H9 (cell line): ENCODE measurements around the gene SRBD1. TPM values are rescaled to one million over a fixed set of nuclear protein-coding genes. Genes with fewer than 3 reads are reported as not detected.

ENCODE experiments used
- DNase-seq: peaks from one replicate; pipeline ENCODE4 v3.0.0-alpha.2; 2017
- H2AFZ ChIP-seq: one replicate; pipeline ENCODE4 v1.6.1; 2013; ENCODE audit warnings: mild to moderate bottlenecking, low read length, control low read depth, moderate library complexity
- H2AK5ac ChIP-seq: 2 replicates; pipeline ENCODE4 v1.6.1; 2013; ENCODE audit warnings: low read length, control low read depth, mixed read lengths; ENCODE audit not compliant: insufficient read length
- H2BK120ac ChIP-seq: one replicate; pipeline ENCODE4 v1.6.1; 2013; ENCODE audit warnings: low read depth, mild to moderate bottlenecking, low read length, control low read depth, inconsistent platforms; ENCODE audit not compliant: poor library complexity, severe bottlenecking
- H2BK12ac ChIP-seq: 2 replicates; pipeline ENCODE4 v1.6.1; 2013; ENCODE audit warnings: low read length, control low read depth, mixed read lengths, low read depth; ENCODE audit not compliant: insufficient read length
- H2BK15ac ChIP-seq: 2 replicates; pipeline ENCODE4 v1.6.1; 2013; ENCODE audit warnings: low read depth, low read length, control low read depth
- H2BK20ac ChIP-seq: one replicate; pipeline ENCODE4 v1.6.1; 2013; ENCODE audit warnings: low read depth, mild to moderate bottlenecking, low read length, control low read depth, inconsistent platforms; ENCODE audit not compliant: poor library complexity, severe bottlenecking
- H2BK5ac ChIP-seq: 2 replicates; pipeline ENCODE4 v1.6.1; 2013; ENCODE audit warnings: low read length, control low read depth, mixed read lengths; ENCODE audit not compliant: insufficient read length
- H3K14ac ChIP-seq: 2 replicates; pipeline ENCODE4 v1.6.1; 2013; ENCODE audit warnings: low read length, control low read depth; ENCODE audit not compliant: insufficient read depth
- H3K18ac ChIP-seq: 2 replicates; pipeline ENCODE4 v1.6.1; 2013; ENCODE audit warnings: low read depth, mild to moderate bottlenecking, mixed read lengths, low read length, control low read depth; ENCODE audit not compliant: insufficient read length
- H3K23ac ChIP-seq: 2 replicates; pipeline ENCODE4 v1.6.1; 2013; ENCODE audit warnings: low read length, control low read depth, mixed read lengths, low read depth; ENCODE audit not compliant: insufficient read length
- H3K23me2 ChIP-seq: 2 replicates; pipeline ENCODE4 v1.6.1; 2013; ENCODE audit warnings: low read depth, mild to moderate bottlenecking, mixed read lengths, low read length, control low read depth; ENCODE audit not compliant: insufficient read length, poor library complexity, severe bottlenecking
- H3K27ac ChIP-seq: 2 replicates; pipeline ENCODE4 v1.5.1; 2013; ENCODE audit warnings: low read length, control low read depth, mixed read lengths, low read depth; ENCODE audit not compliant: insufficient read length
- H3K27me3 ChIP-seq: 2 replicates; pipeline ENCODE4 v1.6.1; 2013; ENCODE audit warnings: low read length, control low read depth, inconsistent platforms; ENCODE audit not compliant: insufficient read depth
- H3K4ac ChIP-seq: 2 replicates; pipeline ENCODE4 v1.6.1; 2013; ENCODE audit warnings: low read depth, mild to moderate bottlenecking, control low read depth, inconsistent platforms, low read length, moderate library complexity
- H3K4me1 ChIP-seq: 2 replicates; pipeline ENCODE4 v1.6.1; 2013; ENCODE audit warnings: low read length, control low read depth, inconsistent platforms; ENCODE audit not compliant: insufficient read depth
- H3K4me2 ChIP-seq: 2 replicates; pipeline ENCODE4 v1.6.1; 2013; ENCODE audit warnings: low read length, control low read depth, mixed read lengths; ENCODE audit not compliant: insufficient read length, insufficient read depth
- H3K56ac ChIP-seq: 2 replicates; pipeline ENCODE4 v1.6.1; 2013; ENCODE audit warnings: low read depth, mild to moderate bottlenecking, mixed read lengths, low read length, control low read depth; ENCODE audit not compliant: insufficient read length
- H3K79me1 ChIP-seq: 2 replicates; pipeline ENCODE4 v1.6.1; 2013; ENCODE audit warnings: low read depth, mild to moderate bottlenecking, moderate library complexity, low read length, control low read depth, inconsistent platforms; ENCODE audit not compliant: insufficient read depth, poor library complexity, severe bottlenecking
- H3K79me2 ChIP-seq: 2 replicates; pipeline ENCODE4 v1.6.1; 2013; ENCODE audit warnings: low read length, control low read depth, inconsistent platforms; ENCODE audit not compliant: insufficient read depth
- H3K9ac ChIP-seq: 2 replicates; pipeline ENCODE4 v1.6.1; 2013; ENCODE audit warnings: low read length, control low read depth, mixed read lengths; ENCODE audit not compliant: insufficient read length; ENCODE audit errors: extremely low read depth
- H3K9me3 ChIP-seq: one replicate; pipeline ENCODE4 v1.6.1; 2013; ENCODE audit warnings: low read depth, low read length, inconsistent platforms; ENCODE audit not compliant: control insufficient read depth
- H3T11ph ChIP-seq: one replicate; pipeline ENCODE4 v1.6.1; 2013; ENCODE audit warnings: mild to moderate bottlenecking, low read length, control low read depth, inconsistent platforms
- H4K20me1 ChIP-seq: one replicate; pipeline ENCODE4 v1.6.1; 2013; ENCODE audit not compliant: control insufficient read depth, insufficient read length, insufficient read depth
- H4K5ac ChIP-seq: 2 replicates; pipeline ENCODE4 v1.6.1; 2013; ENCODE audit warnings: low read depth, mild to moderate bottlenecking, mixed read lengths, low read length, control low read depth; ENCODE audit not compliant: insufficient read length
- H4K8ac ChIP-seq: replicated peaks from 2 replicates; pipeline ENCODE4 v1.6.1; 2013; ENCODE audit warnings: low read length, control low read depth, mixed read lengths, low read depth; ENCODE audit not compliant: insufficient read length
- H4K91ac ChIP-seq: 2 replicates; pipeline ENCODE4 v1.6.1; 2013; ENCODE audit warnings: low read depth, mild to moderate bottlenecking, moderate library complexity, mixed read lengths, low read length, control low read depth; ENCODE audit not compliant: insufficient read length
- H3K27ac Mint-ChIP-seq, 3 experiments: 2 replicates in 2 of 3; 3 replicates in 1 of 3; pipeline ENCODE4 v1.8.0; 2020 to 2021; ENCODE audit warnings: mixed read lengths in 3 of 3, mild to moderate bottlenecking in 1 of 3, moderate library complexity in 1 of 3
- H3K27me3 Mint-ChIP-seq: 2 replicates; pipeline ENCODE4 v1.8.0; 2021; ENCODE audit warnings: low read depth, mild to moderate bottlenecking, moderate library complexity, mixed read lengths
- H3K36me3 Mint-ChIP-seq, 3 experiments: 2 replicates in 2 of 3; 3 replicates in 1 of 3; pipeline ENCODE4 v1.8.0; 2020 to 2021; ENCODE audit warnings: low read depth in 3 of 3, mixed read lengths in 3 of 3; ENCODE audit not compliant: insufficient read depth in 1 of 3
- H3K4me1 Mint-ChIP-seq, 2 experiments: 2 replicates each; pipeline ENCODE4 v1.8.0; 2020; ENCODE audit warnings: mixed read lengths in 2 of 2
- H3K4me3 Mint-ChIP-seq, 2 experiments: 2 replicates in 1 of 2; 3 replicates in 1 of 2; pipeline ENCODE4 v1.8.0; 2020 to 2021; ENCODE audit warnings: mild to moderate bottlenecking in 2 of 2, mixed read lengths in 2 of 2, moderate library complexity in 1 of 2
- H3K9me3 Mint-ChIP-seq, 2 experiments: 2 replicates in 1 of 2; 3 replicates in 1 of 2; pipeline ENCODE4 v1.8.0; 2020; ENCODE audit warnings: mild to moderate bottlenecking in 2 of 2, mixed read lengths in 2 of 2, moderate library complexity in 1 of 2
- CTCF ChIP-seq: fragments of 200-600 bp; sonication (generic); conservative IDR thresholded peaks from 3 replicates; pipeline ENCODE4 v1.8.0; 2021; ENCODE audit warnings: antibody characterized with exemption, mild to moderate bottlenecking
- WGBS: extraction: QIAGEN DNeasy Blood & Tissue Kit; methylation state at CpG from one replicate; pipeline ENCODE4 v1.1.7; 2013; ENCODE audit warnings: missing lambda C conversion rate, low lambda C conversion rate, mixed read lengths; ENCODE audit not compliant: insufficient read length; ENCODE audit errors: extremely low coverage; 5-methylcytosine and 5-hydroxymethylcytosine counted together
- total RNA-seq: library from RNA; stranded (reverse); gene quantifications from 2 replicates; pipeline ENCODE4 v1.2.1, GENCODE V29; 2021

SRBD1 gene
- total RNA-seq, 1 experiment from 2014 or later: 18.3 TPM

GRCh38 chr2:45554742-45555140 is 56.3 kb downstream of the SRBD1 start:
- Histone ChIP-seq H3K4me1 (peaks cover 11% of the 10 kb centered on the region; the same call in 1 of the 2 replicates), H4K20me1 (no peaks in the 10 kb centered on the region), H3K56ac (no peak overlapping the region), H4K5ac (no peak overlapping the region), H2BK5ac (no peak overlapping the region), H3K27me3 (no peaks in the 10 kb centered on the region), H2BK12ac (no peak overlapping the region), H2BK15ac (no peak overlapping the region), H3K79me2 (no peaks in the 10 kb centered on the region), H3K9me3 (no peaks in the 10 kb centered on the region), H3K23ac (no peak overlapping the region), H3K9ac (no peak overlapping the region), H3K27ac (no peak overlapping the region), H2AK5ac (no peak overlapping the region), H3T11ph (no peak overlapping the region), H2BK120ac (no peak overlapping the region), H4K91ac (no peak overlapping the region), H3K4me2 (no peak overlapping the region), H2BK20ac (no peak overlapping the region), H3K23me2 (no peaks in the 10 kb centered on the region), H3K79me1 (no peaks in the 10 kb centered on the region), H3K18ac (no peak overlapping the region), H3K14ac (no peak overlapping the region), H3K4ac (no peak overlapping the region), H4K8ac (no peak overlapping the region), H2AFZ (no peak overlapping the region)
- Mint-ChIP-seq H3K4me3 (no peak overlapping the region), H3K27ac (peak overlapping the region in 1 of 3 experiments; percentile 86; a peak in 4 of 7 replicates), H3K4me1 (peaks cover 12% of the 10 kb centered on the region in 2 experiments), H3K27me3 (no peaks in the 10 kb centered on the region), H3K36me3 (peaks cover 5 to 12% (median 7%) of the 10 kb centered on the region in 3 experiments; a peak in 5 of 7 replicates), H3K9me3 (no peaks in the 10 kb centered on the region)
- no peak for DNase-seq
- TF ChIP-seq CTCF: no peak
- no CpG with 5 or more reads among the region's 1 CpG for WGBS
